Breast epithelium (tissue), 3 donors: ENCODE results near the gene SYT7.

Source experiments
- POLR2A ChIP-seq: fragments of 450-650 bp; IDR thresholded peaks from one replicate; pipeline ENCODE4 v1.6.1; 2016; ENCODE audit warnings: antibody characterized with exemption, mild to moderate bottlenecking, moderate library complexity
- POLR2AphosphoS5 ChIP-seq, 3 donors: sonication (generic); formaldehyde crosslinking; IDR thresholded peaks; one replicate each; pipeline ENCODE4 v1.6.1; 2017; ENCODE audit warnings: antibody characterized with exemption in 3 of 3
- TF ChIP-seq, protein P1 (sequence below), 3 donors: fragments of 450-650 bp; IDR thresholded peaks; one replicate each; pipeline ENCODE4 v1.5.1; 2016 to 2017; ENCODE audit warnings: antibody characterized with exemption in 3 of 3, mild to moderate bottlenecking in 3 of 3, moderate library complexity in 3 of 3

DNA sequence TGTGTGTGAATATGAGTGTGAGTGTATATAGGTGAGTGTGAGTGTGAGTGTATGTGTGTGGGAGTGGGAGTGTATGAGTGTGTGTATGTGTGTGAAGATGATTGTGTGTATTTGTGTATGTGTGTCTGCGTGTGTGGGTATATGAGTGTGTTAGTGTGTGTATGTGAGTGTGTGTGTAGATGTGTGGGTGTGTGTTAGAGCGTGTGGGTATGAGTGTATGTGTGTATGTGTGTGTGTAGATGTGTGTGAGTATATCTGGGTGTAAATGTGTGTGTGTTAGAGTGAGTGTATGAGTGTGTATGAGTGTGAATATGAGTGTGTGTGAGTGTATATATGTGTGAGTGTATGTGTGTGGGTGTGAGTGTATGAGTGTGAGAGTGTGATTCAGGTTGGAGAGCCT is 83.4 kb downstream of the SYT7 start:
- TF ChIP-seq, protein P1, sequence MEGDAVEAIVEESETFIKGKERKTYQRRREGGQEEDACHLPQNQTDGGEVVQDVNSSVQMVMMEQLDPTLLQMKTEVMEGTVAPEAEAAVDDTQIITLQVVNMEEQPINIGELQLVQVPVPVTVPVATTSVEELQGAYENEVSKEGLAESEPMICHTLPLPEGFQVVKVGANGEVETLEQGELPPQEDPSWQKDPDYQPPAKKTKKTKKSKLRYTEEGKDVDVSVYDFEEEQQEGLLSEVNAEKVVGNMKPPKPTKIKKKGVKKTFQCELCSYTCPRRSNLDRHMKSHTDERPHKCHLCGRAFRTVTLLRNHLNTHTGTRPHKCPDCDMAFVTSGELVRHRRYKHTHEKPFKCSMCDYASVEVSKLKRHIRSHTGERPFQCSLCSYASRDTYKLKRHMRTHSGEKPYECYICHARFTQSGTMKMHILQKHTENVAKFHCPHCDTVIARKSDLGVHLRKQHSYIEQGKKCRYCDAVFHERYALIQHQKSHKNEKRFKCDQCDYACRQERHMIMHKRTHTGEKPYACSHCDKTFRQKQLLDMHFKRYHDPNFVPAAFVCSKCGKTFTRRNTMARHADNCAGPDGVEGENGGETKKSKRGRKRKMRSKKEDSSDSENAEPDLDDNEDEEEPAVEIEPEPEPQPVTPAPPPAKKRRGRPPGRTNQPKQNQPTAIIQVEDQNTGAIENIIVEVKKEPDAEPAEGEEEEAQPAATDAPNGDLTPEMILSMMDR (IDR thresholded peaks at IDR 0.05) = no peak
- TF ChIP-seq POLR2A (no peak), POLR2AphosphoS5 (IDR thresholded peaks at IDR 0.05) (no peak)
